Left hindlimb (tissue), 1 donor: ENCODE data around the gene BRF1.
"Not testable (repeated sequence)": the region's sequence is repeated elsewhere in the genome, so short reads cannot be mapped to it uniquely, and the experiment has no call there.

ENCODE experiments used
- DNase-seq: peaks from one replicate; pipeline ENCODE4 v3.0.0-alpha.2; 2018

BRF1 gene, protein sequence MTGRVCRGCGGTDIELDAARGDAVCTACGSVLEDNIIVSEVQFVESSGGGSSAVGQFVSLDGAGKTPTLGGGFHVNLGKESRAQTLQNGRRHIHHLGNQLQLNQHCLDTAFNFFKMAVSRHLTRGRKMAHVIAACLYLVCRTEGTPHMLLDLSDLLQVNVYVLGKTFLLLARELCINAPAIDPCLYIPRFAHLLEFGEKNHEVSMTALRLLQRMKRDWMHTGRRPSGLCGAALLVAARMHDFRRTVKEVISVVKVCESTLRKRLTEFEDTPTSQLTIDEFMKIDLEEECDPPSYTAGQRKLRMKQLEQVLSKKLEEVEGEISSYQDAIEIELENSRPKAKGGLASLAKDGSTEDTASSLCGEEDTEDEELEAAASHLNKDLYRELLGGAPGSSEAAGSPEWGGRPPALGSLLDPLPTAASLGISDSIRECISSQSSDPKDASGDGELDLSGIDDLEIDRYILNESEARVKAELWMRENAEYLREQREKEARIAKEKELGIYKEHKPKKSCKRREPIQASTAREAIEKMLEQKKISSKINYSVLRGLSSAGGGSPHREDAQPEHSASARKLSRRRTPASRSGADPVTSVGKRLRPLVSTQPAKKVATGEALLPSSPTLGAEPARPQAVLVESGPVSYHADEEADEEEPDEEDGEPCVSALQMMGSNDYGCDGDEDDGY

DNA sequence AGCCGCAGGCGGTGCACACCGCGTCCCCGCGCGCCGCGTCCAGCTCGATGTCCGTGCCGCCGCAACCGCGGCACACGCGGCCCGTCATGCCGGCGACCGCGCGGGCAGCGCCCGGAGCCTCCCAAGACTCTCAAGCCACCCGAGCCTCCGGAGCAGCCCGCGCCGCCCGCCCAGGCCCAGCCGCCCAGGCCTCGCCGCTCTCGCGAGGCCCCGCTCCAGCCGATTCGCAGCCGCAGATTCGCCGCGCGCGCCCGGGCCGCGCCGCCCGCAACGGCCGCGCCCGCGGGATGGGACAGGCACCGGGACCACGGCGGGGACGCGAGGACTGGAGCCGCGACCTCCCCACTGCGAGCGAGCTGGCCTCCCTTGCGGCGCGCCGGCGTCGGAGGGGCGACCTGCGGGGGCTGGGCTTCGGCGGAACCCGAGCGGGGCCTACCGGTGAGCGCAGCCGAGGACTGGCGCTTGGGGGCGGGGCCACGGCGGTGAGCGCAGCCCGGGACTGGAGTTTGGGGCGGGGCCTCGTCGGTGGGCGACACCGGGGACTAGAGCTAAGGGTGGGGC lies at the start of gene BRF1:
TSS of gene BRF1 (minus strand) at position 460 of the 561 bp plus-strand sequence. CDS start at position 88, 372 bp downstream.
- DNase-seq: peak; percentile 97

DNA sequence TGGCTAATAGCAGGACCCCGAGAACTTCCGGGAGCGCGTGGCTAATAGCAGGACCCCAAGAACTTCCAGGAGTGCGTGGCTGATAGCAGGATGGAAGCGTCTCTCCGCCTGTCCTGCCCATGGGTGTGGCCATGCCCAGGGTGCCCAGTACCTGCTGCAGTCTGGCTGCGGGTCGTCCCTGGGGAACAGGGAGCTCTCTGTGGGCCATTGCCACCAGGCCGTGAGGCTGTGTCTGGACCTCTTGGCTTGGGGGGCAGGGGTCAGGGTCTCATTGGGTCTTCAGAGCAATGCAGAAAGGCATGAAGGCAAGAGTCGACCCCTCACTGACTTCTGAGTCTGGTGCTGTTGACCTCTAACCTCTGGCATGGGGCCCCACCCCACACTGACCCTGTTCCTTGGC lies 49.2 kb upstream of the BRF1 start:
- peak; percentile 14 for DNase-seq

DNA sequence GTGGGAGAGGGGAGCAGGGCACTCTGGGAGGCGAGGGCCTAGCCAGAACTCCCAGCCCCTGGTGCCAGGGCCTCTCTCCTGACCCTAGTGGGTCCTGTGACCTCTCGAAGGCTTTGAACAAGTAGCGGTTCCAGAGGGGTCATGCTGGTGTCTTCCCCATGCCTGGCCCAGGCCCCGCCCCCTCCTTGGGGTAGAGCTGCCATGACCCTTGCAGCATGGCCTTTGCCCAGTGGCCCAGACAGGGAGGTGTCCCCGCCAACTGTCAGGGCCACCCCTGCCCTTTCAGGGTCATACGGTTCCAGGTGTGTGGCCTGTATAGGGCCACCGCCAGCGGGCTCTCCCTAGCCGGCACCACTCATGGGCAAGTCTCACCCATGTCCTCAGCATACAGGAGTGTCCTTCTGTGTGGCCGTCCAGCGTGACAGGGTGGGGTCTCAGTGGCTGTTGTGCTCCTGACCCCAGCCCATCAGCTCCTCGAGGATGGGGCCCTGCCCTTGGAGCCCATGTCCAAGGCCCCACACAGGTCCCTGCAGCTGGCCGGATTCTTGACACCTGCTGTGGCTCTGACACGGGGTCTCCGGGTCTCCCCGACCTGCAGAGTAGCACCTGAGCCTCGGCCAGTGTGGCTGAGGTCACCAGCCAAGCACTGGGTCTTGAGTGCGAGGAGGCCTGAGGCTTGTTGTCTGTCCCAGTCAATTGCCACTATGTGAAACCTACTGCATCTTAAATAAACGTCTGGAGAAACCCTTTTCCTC lies 48.3 kb upstream of the BRF1 start:
- DNase-seq: peak; percentile 31

DNA sequence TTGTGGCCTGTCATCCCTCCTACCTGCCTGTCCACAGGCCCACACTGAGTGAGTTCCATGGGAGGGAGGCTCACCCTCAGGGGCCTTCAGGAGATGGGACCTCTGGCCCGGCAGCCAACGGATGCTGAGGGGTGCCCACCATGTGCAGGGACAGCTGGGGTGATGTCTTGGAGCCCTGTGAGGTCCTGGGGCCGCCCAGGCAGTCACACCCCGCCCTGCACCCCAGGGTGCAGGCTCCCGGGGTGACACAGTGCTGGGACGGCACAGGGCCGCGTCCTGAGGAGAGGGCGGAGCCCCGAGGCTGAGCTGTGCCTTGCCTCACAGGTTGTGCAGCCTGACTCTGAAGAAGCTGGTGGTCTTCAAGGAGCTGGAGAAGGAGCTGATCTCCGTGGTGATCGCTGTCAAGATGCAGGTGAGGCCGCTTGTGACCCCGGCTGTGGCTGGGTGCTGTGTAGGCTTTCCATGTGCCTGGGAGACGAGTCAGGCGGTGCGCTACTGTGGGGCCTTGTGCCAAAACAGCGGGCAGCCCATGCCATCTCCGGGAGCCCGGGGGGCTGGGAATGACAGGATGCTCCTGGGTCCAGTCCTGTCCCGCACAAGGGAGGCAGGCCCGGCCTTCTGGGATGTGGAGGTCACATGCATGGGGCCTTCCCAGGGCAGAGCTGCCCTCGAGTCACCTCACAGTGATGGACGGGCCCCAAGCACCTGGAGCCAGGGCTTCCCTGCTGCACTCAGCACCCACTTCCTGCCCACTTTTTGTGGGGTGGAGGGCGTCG lies 47.6 kb upstream of the BRF1 start:
- DNase-seq: no peak

DNA sequence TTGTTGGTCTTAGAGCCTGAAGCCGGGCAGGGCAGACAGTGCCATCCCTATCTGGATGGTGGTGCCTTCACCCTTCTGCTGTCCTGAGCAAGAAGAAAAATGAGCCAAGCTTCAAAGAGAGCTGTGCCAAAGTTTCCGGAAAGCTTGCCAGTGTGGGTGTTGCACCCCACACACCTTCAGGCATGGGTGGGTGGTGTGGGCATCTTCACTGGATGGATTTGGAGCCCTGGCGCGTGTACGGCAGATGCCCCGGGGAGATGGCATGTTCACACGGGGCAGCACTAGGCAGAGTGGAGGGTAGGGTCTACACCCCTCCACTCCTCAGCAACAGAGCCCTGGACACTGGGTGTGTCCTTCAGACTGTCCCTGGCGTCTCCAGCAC lies 46.8 kb upstream of the BRF1 start:
- no peak for DNase-seq

DNA sequence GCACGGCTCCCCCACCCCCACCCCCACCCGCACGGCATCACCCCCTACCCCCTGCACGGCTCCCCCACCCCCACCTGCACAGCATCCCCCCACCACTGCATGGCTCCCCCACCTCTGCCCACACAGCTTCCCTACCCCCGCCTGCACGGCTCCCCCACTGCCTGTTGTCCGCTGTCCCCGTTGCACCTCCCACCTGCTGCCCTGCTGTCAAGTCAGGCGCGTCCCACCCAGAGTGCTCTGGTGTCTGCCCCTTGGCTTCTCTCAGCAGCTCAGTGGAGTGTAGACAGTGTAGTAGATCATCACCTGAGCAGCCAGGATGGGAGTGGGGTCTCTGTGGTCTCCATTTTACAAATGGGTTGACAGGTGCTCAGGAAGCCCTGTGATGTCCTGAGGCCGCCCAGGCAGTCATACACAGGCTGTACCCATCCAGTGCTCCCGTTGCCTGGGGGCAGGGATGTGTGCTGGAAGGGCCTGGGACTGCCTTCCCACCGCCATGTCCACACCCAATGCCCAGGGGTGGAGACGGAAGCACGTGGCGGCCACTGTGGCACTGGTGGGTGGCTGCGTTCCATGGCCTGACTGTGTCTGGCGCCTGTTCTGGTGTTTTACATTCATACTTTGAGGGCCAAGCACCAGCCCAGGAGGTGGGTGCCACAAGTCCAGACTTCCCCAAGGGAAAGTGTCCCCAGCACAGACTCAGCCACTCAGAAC lies 46.2 kb upstream of the BRF1 start:
- DNase-seq: no peak

DNA sequence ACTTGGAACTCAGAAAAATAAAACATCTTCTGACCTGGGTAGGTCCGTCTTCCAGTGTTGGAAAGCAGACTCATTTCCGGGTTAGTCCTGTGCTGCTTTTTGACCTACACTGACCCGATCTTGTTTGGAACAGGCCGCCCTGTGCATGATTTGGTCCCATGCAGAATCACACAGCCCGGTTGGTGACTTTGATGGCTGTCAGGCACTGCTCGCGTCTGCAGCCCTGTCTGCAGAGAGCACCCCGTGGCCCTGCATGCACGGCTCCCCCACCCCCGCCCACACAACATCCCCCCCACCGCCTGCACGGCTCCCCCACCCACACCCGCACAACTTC lies 45.4 kb upstream of the BRF1 start:
- no peak for DNase-seq

DNA sequence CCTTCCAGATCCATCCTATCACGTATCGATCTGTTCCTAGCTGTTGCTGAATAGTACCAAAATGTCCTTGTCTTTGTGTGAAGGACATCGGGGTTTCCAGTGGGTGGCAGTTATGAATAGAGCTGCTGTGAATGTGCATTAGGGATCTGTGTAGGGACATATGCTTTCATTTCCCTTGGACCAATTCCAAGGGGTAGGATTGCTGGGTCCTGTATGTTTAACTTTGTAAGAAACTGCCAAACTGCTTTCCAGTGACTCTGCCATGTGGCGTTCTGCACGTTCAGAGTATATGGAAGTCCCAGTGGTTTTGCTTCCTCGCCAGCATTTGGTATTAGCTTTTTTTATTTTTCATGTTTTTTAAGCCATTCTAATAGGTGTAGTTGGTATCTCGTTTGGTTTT lies 42.4 kb upstream of the BRF1 start:
- DNase-seq: peak; percentile 35

DNA sequence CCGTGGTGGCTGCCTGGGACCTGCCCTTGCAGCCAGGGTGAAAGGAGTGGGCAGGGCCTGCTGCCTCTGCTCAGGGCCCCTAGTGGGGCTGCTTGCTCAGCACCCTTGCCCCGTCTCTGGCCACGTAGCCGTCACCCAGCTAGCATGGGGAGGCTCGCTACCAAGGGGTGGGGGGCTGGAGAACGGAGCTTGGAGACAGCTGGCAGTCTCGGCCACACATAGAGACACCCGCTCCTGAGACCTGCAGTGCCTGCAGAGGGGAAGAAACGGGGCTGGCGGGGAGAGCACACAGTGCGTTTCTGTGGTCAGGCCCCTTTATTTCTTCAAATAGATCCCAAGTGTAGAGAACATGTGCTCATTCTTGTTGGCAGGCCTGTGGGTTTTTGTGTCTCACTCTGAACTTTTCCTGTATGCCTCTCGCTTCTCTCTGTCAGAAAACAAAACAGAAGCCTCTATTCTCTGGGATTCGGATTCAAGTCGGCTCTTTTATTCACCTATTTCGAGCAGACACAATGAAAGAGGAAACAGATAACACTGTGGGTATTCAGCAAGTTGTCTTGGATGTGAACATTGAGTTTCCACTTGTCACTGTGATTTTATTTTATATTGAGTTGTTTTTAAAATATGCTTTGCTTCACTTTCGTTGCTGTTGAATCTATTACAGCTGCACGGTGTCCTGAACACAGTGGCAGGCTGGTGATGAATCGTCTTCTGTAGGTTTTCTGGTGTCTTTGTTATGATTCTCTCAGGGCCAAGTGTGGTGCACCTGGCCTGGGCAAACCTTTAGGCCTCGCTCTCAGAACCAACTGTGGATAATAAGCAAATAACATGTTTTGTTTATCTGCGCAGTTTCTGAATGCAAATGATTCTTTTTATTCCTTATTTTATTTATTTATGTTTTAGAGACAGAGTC lies 40.3 kb upstream of the BRF1 start:
- DNase-seq: peak; percentile 36

DNA sequence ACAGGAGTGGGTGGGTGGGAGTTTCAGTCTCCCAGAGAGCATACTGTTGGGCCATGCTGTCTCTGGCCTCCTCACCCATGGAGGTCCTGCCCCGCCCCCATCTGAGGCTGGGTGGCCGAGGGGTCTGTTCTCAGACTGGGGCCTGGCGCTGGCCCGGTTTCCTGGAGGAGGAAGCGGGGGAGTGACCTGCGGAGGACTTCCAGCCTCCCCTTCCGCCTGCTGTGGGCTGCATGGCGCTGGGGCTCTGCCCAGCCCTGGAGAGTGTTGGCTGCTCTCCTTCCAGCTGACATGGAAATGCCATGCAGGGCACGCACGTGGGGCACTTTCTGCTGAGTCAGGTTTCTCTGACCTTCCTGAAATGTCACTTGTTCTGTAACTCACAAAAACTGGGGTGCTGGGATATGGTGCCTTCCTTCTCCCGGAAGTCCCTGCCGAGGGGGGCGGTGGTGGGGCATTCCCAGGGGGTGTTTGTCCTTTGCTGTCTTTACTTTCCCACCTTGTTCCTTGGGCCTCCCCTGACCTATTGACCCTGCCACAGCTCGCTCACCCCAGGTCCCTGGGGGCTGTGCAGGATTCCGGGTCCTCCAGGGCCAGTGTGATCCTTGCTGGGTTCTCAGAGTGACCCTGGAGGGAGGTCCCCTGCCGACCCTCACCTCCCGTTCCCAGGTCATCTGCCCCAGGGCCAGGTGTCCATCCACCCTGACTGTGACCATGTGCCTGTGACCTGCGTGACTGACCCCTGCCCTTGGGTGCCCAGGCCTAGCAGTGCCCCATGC lies 37.4 kb upstream of the BRF1 start:
- peak; percentile 59 for DNase-seq

DNA sequence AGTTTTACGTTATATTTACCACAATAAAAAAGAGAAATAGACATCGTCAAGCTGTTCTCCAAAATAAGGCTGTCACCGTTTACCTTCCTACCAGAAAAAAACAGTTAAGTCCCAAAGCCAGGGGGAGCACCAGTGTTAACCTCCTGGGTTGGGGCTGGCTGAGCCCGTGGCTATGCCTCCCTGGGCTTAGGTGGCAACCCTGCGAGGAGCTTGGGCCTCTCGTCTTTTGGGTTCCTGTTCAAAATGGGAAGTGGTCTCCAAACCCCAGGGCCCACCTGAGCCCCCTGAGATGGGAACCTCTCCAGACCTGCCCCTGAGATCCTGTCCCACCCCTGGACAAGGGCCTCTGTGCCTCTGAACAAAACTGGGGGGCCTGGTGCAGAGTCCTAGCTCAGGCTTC lies 36.6 kb upstream of the BRF1 start:
- DNase-seq: no peak

DNA sequence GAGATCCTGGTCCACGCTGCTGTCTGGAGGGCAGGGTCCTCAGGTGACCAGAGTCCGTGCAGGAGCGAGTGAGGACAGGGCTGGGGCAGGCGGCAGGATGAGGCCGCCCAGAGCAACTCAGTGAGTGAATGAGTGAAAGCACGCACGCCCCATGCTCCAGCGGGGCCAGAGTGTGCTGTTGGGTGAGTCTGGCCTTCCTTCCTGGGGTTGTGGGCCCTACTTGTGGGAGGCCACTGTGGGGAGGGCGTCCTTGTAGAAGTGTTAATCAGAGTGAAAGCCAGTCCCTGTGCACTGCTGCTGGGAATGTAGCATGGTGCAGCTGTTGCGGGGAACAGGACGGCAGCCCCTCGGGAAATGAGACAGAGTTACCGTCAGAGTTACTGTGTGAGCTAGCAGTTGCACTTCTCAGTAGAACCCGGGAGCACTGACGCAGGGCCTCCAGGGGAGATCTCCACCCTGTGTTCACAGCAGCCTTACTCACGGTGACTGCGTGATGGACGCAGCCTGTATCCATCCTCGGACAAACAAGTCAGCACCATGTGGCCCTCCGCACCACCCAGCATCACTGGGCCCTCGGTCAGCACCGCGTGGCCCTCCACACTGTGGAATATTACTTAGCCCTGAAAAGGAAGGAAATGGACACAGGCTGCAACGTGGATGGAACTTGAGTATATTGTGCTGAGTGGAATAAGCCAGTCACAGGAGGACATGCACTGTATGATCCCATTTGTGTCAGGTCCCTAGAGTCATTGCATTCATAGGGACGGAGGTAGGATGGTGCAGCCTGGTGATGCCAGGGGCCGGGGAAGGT lies 35.9 kb upstream of the BRF1 start:
- no peak for DNase-seq

DNA sequence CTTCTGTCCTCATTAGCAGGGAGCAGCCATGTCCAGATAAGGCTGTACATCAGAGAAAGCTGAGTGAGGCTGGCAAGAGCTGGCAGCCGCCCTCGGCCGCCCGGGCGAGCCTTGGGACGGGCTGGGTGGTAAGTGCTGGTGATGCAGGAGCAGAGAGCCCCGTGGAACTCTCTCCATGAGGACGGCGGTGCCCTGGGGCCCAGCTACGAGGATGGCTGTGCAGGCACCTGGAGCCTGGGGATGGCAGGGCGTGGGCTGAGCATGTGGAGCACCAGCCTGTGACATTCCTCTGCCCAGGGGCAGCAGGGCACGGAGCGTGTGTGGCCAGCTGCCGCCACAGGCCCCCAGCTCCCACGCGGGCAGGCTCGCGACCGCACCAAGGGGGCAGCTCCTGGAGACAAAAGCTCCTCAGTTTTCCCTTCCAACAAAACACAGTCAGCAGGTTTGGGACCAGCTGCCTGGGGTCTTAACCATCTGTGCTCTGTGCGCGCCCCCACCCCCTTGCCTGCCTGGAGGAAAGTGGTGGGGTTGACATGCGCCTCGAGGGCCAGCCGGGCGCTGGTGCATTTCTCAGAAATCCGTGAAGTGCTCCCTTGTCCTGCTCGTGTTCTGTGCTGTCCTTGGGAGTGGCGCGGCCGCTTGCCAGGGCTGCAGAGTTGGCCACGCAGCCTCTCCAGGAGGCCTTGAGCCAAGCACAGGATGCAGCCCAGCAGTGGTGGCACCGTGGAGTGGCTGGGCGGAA lies 35.1 kb upstream of the BRF1 start:
- DNase-seq: peak; percentile 67

DNA sequence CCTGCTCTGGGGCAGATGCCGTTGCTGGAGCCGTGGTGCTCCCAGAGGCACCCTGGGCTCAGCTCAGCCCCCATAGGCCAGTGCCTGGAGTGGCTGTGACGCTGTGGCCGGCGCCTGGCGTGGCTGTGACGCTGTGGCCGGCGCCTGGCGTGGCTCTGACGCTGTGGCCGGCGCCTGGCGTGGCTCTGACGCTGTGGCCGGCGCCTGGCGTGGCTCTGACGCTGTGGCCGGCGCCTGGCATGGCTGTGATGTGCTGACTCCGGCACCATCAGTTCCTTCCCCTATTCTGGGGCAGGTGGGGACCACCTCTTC lies 34.4 kb upstream of the BRF1 start:
- DNase-seq: not testable (repeated sequence)

DNA sequence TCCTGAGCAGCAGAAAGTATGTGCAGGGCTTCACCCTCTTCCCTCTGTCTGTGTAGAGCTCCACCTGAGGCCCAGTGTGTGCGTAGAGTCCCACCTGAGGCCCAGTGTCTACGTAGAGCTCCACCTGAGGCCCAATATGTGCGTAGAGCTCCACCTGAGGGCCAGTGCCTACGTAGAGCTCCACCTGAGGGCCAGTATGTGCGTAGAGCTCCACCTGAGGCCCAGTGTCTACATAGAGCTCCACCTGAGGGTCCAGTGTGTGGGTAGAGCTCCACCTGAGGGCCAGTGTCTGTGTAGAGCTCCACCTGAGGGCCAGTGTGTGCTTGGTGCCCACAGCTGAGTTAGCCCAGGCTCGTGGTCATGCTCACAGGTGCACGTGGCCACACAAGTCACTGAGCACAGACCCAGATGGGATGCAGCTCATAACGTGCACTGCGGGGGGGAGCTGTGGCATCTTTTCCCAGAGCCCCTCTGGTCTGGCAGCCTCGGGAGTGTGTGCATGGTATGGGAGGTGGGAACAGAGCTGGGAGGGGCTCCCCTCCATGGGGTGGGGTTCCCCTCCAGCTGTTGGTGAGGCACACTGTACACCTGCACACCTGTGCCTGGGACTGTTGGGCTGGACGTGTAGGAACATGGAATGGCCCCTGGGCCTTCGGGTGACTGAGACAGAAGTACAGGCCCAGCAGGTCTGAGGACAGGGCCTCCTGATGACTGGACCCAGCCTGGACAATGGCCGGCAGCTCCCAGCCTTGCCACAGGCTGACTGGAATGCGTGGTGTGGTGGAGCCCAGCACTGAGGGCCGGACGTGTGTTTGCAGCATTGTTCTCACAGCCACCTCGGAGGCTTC lies 33.8 kb upstream of the BRF1 start:
- DNase-seq: no peak

DNA sequence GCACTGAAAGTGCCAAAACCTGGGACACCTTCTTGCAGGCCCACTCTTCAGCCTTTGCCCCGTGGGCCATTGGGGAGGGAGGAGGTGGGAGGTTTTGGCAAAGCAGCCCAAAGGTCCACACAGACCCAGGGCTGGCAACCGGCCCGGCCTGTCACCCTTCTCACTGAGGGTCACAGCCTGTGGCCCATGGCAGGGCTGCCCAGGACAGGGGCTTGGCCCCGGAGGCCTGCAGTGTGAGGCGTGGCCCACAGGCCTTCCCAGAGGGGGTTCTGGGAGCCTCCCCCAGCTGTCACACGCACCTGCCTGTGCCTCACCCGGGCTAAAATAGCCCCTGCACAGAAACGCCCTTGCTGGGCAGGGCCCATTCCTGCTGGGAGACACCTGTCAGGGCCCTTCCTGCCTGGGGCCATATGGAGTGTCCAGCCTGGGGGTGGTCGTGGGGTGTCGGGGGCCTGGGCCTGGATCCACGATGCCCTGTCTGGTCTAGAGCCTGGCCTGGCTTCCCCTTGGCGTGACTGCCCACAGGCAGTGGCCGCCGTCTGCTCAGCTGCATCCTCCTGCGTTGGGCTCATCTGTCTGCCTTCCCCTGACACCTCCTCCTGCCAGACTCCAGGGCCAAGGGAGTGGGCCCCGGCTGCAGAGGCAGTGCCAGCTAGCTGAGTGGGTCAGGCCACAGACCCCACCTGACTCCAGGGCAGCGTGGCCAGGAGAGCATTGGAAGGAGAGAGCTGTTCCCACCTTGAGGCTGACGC lies 33.0 kb upstream of the BRF1 start:
- no peak for DNase-seq

DNA sequence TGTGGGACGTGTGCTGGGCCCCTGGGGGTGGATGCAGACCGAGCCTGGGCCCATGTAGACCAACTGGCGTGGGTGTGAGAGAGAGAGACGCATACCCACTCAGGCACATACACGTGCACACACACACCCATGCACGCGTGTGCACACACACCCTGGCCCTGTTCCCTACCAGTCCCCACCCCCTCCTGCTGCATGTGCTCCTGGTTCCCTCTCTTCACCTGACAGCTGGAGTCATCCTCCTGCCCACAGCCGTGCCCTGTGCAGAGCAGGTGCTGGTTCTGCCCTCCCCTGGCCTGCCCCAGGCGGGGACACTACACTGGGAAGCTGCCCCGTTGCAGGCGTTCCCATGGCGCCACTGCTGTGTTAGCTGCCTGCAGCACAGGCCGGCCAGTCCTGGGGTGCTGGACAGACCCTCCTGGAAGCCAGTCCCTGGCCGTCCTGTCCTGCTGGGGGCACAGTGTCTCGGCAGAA lies 32.3 kb upstream of the BRF1 start:
- peak; percentile 33 for DNase-seq
